Measurements from ENCODE around the gene ZFP62.

Gene ZFP62

DNA sequence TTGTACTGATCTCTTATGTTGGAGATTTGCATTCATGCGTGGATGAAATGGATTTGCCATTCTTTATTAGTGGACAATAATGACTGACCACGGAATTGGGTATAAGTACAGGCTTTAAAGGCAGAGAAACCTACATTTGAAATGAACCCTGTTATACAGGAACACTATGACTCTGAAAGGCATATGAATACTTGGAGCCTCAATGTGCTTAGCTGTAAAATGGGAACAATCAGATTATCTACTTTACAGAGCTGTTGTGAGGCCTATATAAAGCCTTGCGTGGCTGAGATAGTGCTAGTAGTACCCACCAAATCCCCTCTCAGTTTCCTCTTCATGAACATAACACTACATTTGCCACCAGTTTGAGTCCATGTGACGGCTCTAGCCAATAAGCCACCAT lies 39.5 kb downstream of the ZFP62 start:
- no peaks in the 10 kb centered on the region for H4K20me1 ChIP-seq (ENCODE audit: insufficient read depth, low read length)
- H3K27me3 ChIP-seq (ENCODE audit: insufficient read depth, low read length), result no peaks in the 10 kb centered on the region
- no peaks in the 10 kb centered on the region for H3K9me2 ChIP-seq (ENCODE audit: low read depth, low read length)
- H3K36me3 ChIP-seq (ENCODE audit: insufficient read depth, low read length), result no peaks in the 10 kb centered on the region
- H2AFZ ChIP-seq (ENCODE audit: low read length), result no peak overlapping the region
- H3K79me2 ChIP-seq (ENCODE audit: insufficient read depth, low read length), result no peaks in the 10 kb centered on the region
- no peak overlapping the region for H3K9ac ChIP-seq (ENCODE audit: low read length)
- no peak overlapping the region for H3K4me2 ChIP-seq (ENCODE audit: low read length)
- H3K9me3 ChIP-seq (ENCODE audit: low read length), result no peaks in the 10 kb centered on the region
- peaks cover 39% of the 10 kb centered on the region for H3K4me1 ChIP-seq (ENCODE audit: insufficient read depth, low read length, severe bottlenecking)
- no peak overlapping the region for H3K4me3 ChIP-seq (ENCODE audit: low read depth, low read length, poor library complexity, severe bottlenecking)
- no peaks in the 10 kb centered on the region for H3F3A ChIP-seq (ENCODE audit: insufficient read depth, low read length)
- no peak for TF ChIP-seq EZH2 (IDR thresholded peaks at IDR 0.05; ENCODE audit: borderline replicate concordance, low read length)
- TF ChIP-seq, protein P1, sequence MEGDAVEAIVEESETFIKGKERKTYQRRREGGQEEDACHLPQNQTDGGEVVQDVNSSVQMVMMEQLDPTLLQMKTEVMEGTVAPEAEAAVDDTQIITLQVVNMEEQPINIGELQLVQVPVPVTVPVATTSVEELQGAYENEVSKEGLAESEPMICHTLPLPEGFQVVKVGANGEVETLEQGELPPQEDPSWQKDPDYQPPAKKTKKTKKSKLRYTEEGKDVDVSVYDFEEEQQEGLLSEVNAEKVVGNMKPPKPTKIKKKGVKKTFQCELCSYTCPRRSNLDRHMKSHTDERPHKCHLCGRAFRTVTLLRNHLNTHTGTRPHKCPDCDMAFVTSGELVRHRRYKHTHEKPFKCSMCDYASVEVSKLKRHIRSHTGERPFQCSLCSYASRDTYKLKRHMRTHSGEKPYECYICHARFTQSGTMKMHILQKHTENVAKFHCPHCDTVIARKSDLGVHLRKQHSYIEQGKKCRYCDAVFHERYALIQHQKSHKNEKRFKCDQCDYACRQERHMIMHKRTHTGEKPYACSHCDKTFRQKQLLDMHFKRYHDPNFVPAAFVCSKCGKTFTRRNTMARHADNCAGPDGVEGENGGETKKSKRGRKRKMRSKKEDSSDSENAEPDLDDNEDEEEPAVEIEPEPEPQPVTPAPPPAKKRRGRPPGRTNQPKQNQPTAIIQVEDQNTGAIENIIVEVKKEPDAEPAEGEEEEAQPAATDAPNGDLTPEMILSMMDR (IDR thresholded peaks at IDR 0.05; ENCODE audit: low read length), result no peak
- peak overlapping the region; percentile 70 for H3K27ac ChIP-seq (ENCODE audit: low read depth, low read length, poor library complexity, severe bottlenecking)

DNA sequence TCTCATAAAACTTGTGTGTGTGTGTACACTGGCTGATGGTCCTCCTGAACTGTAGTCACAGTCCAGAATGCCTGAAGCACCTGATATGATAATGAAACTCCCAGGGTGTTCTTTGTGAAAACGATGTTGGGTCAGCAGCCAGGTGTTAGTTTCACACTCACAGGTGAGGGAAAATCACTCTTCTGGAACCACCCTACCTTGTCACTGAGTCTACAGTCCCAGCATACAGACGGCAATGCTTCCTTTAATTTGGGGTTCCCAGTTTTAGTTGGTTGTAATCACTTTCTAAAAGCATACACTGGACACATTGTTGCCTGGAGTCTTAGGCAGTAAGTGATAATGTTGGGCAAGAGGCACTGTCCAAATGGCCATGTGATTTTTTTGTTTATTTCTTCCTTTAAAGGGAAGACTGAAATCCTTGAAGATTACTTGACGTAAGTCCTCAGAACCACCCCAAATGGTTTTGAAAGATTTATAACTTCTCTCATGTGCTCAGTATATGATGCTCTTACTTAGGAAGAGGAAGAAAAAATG lies 40.2 kb downstream of the ZFP62 start:
- H3K27ac ChIP-seq (ENCODE audit: low read depth, low read length, poor library complexity, severe bottlenecking), result peak overlapping the region; percentile 70
- H3K79me2 ChIP-seq (ENCODE audit: insufficient read depth, low read length), result no peaks in the 10 kb centered on the region
- H2AFZ ChIP-seq (ENCODE audit: low read length), result no peak overlapping the region
- H3K36me3 ChIP-seq (ENCODE audit: insufficient read depth, low read length), result no peaks in the 10 kb centered on the region
- no peaks in the 10 kb centered on the region for H3F3A ChIP-seq (ENCODE audit: insufficient read depth, low read length)
- H3K27me3 ChIP-seq (ENCODE audit: insufficient read depth, low read length), result no peaks in the 10 kb centered on the region
- no peaks in the 10 kb centered on the region for H4K20me1 ChIP-seq (ENCODE audit: insufficient read depth, low read length)
- no peak overlapping the region for H3K4me3 ChIP-seq (ENCODE audit: low read depth, low read length, poor library complexity, severe bottlenecking)
- H3K4me1 ChIP-seq (ENCODE audit: insufficient read depth, low read length, severe bottlenecking), result peaks cover 45% of the 10 kb centered on the region
- no peaks in the 10 kb centered on the region for H3K9me3 ChIP-seq (ENCODE audit: low read length)
- no peaks in the 10 kb centered on the region for H3K9me2 ChIP-seq (ENCODE audit: low read depth, low read length)
- H3K4me2 ChIP-seq (ENCODE audit: low read length), result peak overlapping the region; percentile 51; the same call in 1 of the 2 replicates
- TF ChIP-seq EZH2 (IDR thresholded peaks at IDR 0.05; ENCODE audit: borderline replicate concordance, low read length), result no peak
- TF ChIP-seq, protein P1 (IDR thresholded peaks at IDR 0.05; ENCODE audit: low read length), result no peak
- H3K9ac ChIP-seq (ENCODE audit: low read length), result no peak overlapping the region

DNA sequence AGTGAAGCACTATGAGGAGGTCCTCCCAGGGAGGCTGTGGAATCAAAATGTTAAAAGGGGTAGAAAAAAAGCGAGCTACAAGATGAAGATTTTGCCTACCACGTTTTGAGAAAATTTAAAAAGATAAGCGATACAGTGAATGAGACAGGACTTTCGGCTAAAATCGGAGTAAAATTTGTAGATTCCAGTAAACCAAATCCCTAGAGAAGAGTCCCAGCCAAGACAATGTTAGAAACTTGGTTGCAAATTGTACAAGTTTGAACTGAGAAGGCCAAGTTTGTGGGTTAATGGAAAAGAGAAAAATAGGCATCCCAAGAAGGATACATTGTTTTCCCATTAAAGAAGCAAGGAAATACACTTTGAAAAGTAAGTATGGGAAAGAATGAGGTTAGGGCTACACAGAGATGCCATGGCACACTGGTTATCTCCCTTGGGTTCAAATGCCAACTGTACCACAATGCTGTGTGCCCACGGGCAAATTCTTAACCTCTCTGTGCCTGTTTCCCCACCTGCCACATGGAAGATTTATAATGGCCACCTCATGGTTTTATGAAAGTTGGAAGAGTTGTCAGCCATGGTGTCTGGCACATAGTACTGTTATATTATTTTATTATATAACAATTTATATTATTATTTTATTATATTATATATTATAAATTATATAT lies 42.3 kb downstream of the ZFP62 start:
- H3K4me2 ChIP-seq (ENCODE audit: low read length), result no peak overlapping the region

More for the DNA sequence above, 42.3 kb downstream of the ZFP62 start:
- Histone ChIP-seq H3K27me3 (ENCODE audit: insufficient read depth, low read length) (no peaks in the 10 kb centered on the region), H3K9ac (ENCODE audit: low read length) (no peak overlapping the region), H3K9me2 (ENCODE audit: low read depth, low read length) (no peaks in the 10 kb centered on the region), H3K4me3 (ENCODE audit: low read depth, low read length, poor library complexity, severe bottlenecking) (no peak overlapping the region), H3F3A (ENCODE audit: insufficient read depth, low read length) (no peaks in the 10 kb centered on the region), H3K4me1 (ENCODE audit: insufficient read depth, low read length, severe bottlenecking) (peaks cover 50% of the 10 kb centered on the region), H2AFZ (ENCODE audit: low read length) (no peak overlapping the region), H4K20me1 (ENCODE audit: insufficient read depth, low read length) (no peaks in the 10 kb centered on the region), H3K36me3 (ENCODE audit: insufficient read depth, low read length) (no peaks in the 10 kb centered on the region), H3K9me3 (ENCODE audit: low read length) (no peaks in the 10 kb centered on the region), H3K79me2 (ENCODE audit: insufficient read depth, low read length) (no peaks in the 10 kb centered on the region), H3K27ac (ENCODE audit: low read depth, low read length, poor library complexity, severe bottlenecking) (peak overlapping the region; percentile 78)
- TF ChIP-seq EZH2 (IDR thresholded peaks at IDR 0.05; ENCODE audit: borderline replicate concordance, low read length), result no peak
- TF ChIP-seq, protein P1 (IDR thresholded peaks at IDR 0.05; ENCODE audit: low read length), result no peak

Data from OCI-LY1 (cell line).